ENCODE results near the gene AHCYL2.
A peak's percentile ranks its signal among the peaks of the same experiment; 100 is the strongest.
"Not testable (repeated sequence)": the region's sequence is repeated elsewhere in the genome, so short reads cannot be mapped to it uniquely, and the experiment has no call there.

Gene AHCYL2

GRCh38 chr7:129351320-129351719 lies 126.5 kb downstream of the AHCYL2 start:
- no peak for DNase-seq (ENCODE audit: low read depth in 2 of 2)

GRCh38 chr7:129353104-129353503 lies 128.3 kb downstream of the AHCYL2 start:
- DNase-seq (ENCODE audit: low read depth in 2 of 2): not testable (repeated sequence)

- DNase-seq (ENCODE audit: low read depth in 2 of 2): no peak
Measured at GRCh38 chr7:129354428-129355157, 129.8 kb downstream of the AHCYL2 start.

- no peak for DNase-seq (ENCODE audit: low read depth in 2 of 2)
Measured at GRCh38 chr7:129356176-129356575, 131.3 kb downstream of the AHCYL2 start.

- no peak for DNase-seq (ENCODE audit: low read depth in 2 of 2)
Measured at GRCh38 chr7:129359176-129359575, 134.3 kb downstream of the AHCYL2 start.

- DNase-seq (ENCODE audit: low read depth in 2 of 2): no peak
Measured at GRCh38 chr7:129359638-129360037, 134.8 kb downstream of the AHCYL2 start.

GRCh38 chr7:129361771-129362170 lies 136.9 kb downstream of the AHCYL2 start:
- DNase-seq (ENCODE audit: low read depth in 2 of 2): no peak

GRCh38 chr7:129362496-129362895 lies 137.7 kb downstream of the AHCYL2 start:
- no peak for DNase-seq (ENCODE audit: low read depth in 2 of 2)

- no peak for DNase-seq (ENCODE audit: low read depth in 2 of 2)
Measured at GRCh38 chr7:129367349-129367699, 142.5 kb downstream of the AHCYL2 start.

- peak; percentile 41 to 44 for DNase-seq (ENCODE audit: low read depth in 2 of 2)
Measured at GRCh38 chr7:129367700-129368388, 143.0 kb downstream of the AHCYL2 start.

- DNase-seq (ENCODE audit: low read depth in 2 of 2): no peak
Measured at GRCh38 chr7:129368389-129368986, 143.7 kb downstream of the AHCYL2 start.

GRCh38 chr7:129369447-129369846 lies 144.6 kb downstream of the AHCYL2 start:
- DNase-seq (ENCODE audit: low read depth in 2 of 2): not testable (repeated sequence)

- no peak for DNase-seq (ENCODE audit: low read depth in 2 of 2)
Measured at GRCh38 chr7:129370812-129371211, 146.0 kb downstream of the AHCYL2 start.

GRCh38 chr7:129371487-129371886 lies 146.7 kb downstream of the AHCYL2 start:
- DNase-seq (ENCODE audit: low read depth in 2 of 2): no peak

GRCh38 chr7:129373651-129374428 lies 149.0 kb downstream of the AHCYL2 start:
- DNase-seq (ENCODE audit: low read depth in 2 of 2): no peak

GRCh38 chr7:129375141-129375938 lies 150.5 kb downstream of the AHCYL2 start:
- no peak for DNase-seq (ENCODE audit: low read depth in 2 of 2)

- DNase-seq (ENCODE audit: low read depth in 2 of 2): no peak
Measured at GRCh38 chr7:129376076-129376777, 151.4 kb downstream of the AHCYL2 start.

- no peak for DNase-seq (ENCODE audit: low read depth in 2 of 2)
Measured at GRCh38 chr7:129376778-129377700, 152.2 kb downstream of the AHCYL2 start.

- DNase-seq (ENCODE audit: low read depth in 2 of 2): no peak
Measured at GRCh38 chr7:129381710-129382484, 157.1 kb downstream of the AHCYL2 start.
